GM19240 (cell line): ENCODE data around the gene CRABP2.

Experiments used
- DNase-seq: peaks from one replicate; pipeline ENCODE4 v3.0.0; 2011; ENCODE audit warnings: low spot score; ENCODE audit not compliant: insufficient read length

Gene CRABP2

GRCh38 chr1:156670359-156670758 is 35.0 kb downstream of the CRABP2 start:
- no peak for DNase-seq

GRCh38 chr1:156669794-156670193 is 35.6 kb downstream of the CRABP2 start:
- no peak for DNase-seq

DNA sequence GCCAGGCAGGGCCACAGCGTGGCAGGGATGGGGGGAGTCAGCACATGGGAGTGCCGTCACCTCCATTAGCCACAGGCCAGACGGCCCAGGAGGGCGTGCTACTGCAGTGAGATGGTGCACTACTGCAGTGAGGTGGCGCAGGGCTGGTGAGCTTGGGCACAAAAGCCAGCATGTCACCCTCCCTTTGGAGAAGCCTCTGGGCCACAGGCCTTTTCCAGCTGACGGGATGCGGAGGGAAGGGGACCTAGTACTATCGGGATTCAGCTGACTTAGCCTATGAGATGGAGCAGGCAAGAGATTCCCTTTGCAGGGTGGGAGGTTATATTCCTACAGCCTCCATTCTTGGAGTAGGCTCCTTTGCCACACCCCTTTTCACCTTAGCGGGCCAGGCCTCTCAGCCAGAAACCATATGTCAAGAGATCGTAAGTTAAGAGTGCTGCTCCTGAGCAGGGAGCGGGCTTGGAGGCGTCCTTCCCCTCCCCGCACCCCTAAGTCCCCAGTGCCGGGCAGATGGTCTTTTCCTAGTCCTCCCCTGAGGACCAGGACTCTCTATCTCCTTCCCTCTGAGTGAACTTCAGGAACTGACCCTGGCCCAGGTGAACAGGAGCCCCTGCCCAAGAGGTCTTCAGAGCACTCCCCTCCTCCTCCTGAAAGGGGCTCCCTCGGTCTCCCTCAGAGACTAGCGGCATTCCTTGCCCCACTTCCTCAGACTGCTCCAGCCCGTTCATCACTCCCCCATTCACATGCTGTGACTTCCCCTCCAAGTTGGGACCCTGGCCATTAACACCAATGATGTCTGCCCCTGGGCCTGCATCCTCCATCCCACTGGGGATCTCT is 36.4 kb downstream of the CRABP2 start:
- no peak for DNase-seq

DNA sequence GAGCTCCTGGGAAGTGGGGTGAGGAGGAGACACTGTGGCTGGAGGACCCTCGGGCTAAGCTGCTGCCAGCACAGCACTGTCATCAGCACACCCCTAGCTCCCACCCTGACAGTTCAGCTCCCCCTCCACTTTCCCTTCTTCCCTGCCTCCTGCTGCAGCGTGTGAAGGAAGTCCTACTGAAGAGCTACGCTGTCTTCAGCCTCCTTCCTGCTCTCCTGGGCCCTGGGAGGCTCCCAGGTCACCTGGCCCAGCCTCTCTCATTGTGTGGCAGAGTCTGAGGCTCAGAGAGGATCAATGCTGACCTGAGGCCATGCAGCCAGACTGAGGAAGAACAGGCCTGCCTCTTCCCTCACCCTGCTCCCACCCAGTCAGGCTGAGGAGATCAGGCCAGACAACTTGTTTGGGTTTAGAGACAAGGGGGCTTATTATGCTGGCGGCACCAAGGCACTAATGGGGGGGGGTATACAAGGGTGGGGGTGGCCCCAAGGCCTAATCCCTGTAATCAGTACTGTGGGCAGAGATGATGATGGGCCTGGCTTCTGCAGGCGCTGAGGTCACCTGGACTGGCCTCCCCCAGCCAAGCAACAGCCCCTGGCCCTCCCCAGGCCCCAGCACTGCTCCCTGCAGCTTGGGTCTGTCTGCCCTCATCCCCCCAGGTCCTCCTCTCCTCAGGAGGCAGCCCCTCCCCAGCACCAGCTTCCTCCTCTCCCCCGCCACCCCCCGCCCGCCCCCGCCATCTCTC is 37.2 kb downstream of the CRABP2 start:
- no peak for DNase-seq

DNA sequence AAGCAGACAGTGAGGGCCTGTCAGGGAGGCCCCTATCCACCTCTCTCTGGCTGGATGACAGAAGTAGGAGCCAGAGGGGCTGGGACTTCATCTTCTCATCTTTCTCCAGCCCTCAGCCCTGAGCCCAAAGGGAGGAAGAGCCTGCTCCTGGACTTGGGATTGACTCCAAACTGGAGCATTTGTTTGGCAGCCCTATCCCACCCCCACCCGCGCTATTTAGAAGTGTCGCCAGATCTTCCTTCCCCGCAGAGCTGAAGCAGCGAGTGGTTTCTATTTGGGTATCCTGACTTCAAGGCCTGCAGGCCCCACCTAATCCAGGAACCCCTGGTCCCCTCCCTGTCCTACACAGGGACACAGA is 37.8 kb downstream of the CRABP2 start:
- no peak for DNase-seq

DNA sequence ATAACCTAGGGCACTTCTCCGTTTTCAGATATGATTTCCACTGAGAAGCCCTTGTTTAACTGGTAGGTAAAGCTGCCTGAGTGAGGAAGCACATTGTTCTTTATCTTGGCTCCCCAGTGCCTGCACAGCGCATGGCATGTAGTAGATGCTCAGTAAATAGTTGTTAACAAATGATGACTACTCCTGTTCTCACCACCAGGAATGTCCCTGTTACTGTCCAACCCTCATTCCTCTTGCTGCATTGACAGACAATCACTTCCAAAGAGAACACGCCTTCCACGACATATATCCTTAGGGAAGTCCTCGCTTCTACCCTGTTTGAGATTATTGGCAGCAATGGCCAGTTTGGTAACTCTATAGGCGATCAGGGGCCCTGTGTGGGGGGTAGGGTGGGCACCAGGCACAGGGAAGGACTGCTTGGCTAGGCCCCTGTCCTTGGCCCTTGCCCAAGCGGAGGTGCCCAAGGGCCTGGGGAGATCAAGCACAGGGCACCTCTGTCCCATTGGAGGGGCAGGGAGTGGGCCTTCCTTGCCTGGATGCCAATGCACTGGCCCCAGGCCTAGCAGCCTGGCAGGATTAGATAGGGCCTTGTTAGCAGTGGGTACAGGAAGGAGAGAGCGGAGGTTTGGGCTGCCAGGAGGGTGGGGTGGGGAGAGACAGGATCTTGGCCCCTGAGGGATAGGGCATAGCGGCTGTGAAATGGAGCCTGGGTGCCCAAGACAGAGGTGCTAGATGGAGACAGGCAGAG is 38.3 kb downstream of the CRABP2 start:
- no peak for DNase-seq

DNA sequence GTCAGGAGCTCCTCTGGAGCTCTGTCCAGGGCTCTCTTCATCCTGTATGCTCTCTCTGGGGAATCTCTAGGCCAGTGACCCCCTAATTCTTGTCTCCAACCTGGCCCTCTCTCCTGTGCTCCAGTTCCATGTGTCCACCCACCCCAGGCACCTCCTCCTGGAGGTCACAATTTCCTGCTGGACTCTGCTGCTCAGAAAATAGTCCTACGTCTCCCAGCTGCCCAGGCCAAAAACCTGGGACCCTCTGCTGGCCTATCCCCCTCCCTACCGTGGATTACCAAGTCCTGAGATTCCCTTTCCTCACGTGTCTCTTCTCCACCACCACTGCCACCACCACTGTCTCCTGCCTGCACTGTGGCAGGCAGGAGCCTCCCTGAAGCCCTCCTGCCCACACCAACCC is 39.8 kb downstream of the CRABP2 start:
- no peak for DNase-seq

- peak; percentile 56 for DNase-seq
These were observed 40.5 kb downstream of the CRABP2 start for GRCh38 chr1:156664767-156665411.

DNA sequence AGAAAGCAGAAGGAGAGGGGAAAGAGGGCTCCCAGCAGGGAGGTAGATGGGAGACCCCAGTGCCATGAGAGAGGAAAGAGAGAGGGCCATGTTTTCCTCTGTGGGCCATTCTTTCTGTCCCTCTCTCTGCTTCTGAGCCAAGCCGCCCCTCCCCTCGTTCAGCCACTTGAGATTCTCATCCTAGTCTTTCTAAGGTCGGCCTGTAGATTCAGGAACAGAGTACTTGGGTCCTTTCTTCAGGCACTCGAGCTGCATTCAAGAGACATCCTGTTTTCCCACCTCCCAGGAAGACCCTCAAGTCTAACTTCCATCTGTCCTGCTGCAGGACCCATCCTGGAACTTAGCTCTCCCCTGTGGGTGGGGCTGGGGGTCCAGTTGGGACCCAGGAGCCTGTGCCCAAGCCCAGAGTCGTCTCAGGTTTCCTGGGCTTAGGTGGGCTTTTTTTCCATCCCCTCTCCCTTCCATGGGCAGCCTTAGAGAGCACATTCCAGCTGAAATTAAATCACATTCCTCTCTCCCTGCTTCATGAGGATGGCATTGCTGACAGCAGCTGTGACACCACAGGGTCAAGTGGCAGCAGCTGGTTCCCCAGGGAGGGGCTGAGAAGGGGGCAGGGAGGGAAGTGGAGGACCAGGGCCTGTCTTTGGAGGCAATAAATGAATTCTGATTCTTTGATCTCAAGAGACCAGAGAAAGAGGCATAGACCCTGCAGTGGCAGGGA is 41.2 kb downstream of the CRABP2 start:
- no peak for DNase-seq

GRCh38 chr1:156663178-156663577 is 42.2 kb downstream of the CRABP2 start:
- DNase-seq: no peak

DNA sequence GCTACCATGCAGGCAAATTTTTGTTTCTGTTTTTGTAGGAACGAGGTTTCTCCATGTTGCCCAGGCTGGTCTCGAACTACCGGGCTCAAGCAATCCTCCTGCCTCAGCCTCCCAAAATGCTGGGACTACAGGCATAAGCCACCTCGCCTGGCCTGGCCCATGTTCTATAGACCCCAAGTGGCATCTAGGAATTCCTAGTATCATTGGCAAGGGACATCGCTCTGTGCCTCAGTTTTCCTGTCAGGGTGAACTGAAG is 42.7 kb downstream of the CRABP2 start:
- no peak for DNase-seq

DNA sequence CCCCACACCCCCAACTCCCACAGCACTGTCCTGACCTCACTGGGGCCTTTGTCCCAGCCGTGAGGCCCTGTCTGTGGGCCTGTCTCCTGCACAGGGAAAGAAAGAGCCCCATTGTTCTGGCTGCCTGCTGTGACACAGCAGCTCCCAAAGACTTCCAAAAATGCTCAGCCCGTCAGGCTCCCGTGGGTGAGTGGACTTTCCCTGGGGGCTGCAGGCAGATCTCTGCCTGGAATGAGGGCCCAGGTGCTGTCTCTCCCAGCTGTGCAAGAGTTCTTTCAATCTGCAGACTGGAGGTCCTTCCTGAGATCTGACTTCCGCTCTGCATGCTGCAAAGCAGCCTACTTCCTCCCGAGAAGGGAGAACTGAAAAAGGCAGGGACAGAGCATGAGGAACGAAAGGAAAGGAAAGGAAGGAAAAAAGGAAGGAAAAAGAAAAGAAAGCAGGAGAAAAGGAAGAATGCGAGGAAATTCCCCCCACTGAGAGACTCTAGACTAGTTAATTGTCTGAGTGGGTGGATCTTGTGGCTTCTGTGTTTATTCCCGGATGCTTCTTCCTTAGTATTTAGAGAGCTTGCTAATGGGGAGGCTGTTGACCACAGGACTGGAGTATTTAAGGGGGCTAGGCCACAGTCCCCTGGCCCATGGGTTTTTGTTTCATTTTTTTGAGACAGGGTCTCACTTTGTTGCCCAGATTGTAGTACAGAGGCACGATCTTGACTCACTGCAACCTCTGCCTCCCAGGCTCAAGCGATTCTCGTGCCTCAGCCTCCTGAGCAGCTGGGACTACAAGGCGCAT is 43.2 kb downstream of the CRABP2 start:
- DNase-seq: no peak

GRCh38 chr1:156660752-156661112 is 44.7 kb downstream of the CRABP2 start:
- no peak for DNase-seq

DNA sequence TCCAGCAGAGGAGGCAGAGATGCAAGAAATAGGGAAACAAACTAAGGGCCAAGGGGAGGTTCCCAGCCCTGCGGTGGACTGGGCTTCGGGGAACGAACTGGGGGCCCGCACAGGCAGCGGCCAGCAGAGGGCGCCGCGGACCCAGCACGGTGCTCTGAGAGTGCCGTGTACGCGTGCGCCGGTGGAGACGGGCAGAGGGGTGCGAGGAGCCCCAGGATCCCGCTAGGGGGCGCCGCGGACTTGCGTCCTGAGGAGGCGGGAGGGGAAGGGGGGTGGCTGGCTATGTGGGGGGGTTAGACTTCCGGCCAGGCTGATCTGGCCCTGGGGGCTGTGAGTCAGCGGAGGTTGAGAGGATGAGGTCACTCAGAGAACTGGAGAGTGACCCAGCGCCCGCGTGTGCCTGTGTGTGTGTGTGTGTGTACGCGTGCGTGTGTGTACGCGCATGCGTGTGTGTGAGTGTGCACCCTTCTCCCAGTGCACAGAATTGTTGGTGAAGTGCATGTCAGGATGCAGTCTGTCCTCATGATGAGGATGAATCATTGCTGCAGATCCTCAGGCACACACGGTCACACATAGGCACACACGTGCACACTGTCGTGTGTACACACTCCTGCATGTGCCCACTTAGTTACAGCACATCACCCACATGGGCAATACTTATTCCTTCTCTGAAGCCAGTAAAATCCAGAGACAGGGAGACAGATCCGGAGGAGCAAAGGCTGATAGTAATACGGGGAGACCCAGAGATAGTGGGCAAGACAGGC is 45.2 kb downstream of the CRABP2 start:
- peak; percentile 95 for DNase-seq

- no peak for DNase-seq
These were observed 45.8 kb downstream of the CRABP2 start for GRCh38 chr1:156659661-156659987.

- DNase-seq: no peak
These were observed 46.3 kb downstream of the CRABP2 start for GRCh38 chr1:156658945-156659574.

DNA sequence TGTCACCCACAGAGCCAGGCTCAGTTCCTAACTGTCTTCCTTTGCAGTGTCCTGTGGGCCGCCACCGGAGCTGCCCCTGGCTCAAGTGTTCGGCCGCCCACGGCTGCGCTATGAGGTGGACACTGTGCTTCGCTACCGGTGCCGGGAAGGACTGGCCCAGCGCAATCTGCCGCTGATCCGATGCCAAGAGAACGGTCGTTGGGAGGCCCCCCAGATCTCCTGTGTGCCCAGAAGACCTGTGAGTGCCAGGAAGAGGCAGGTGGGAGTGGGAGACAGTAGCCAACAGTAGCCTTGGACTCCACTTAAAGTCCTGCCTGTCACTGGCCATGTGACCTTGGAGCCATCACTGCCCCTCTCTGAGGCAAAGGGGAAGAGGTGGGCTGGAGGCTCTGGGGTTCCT is 46.9 kb downstream of the CRABP2 start:
- DNase-seq: no peak

- DNase-seq: no peak
These were observed 47.6 kb downstream of the CRABP2 start for GRCh38 chr1:156657741-156658319.
